ENCODE results near the gene KRTAP4-9. TPM values are rescaled to one million over a fixed set of nuclear protein-coding genes. Genes with fewer than 3 reads are reported as not detected.
A peak's percentile ranks its signal among the peaks of the same experiment; 100 is the strongest.

KRTAP4-9 gene
- total and polyA plus RNA-seq, 9 of the 15 experiments (the other 6 are each of a cell fraction or from before 2014, with no cell fraction given) = not detected

- peak; percentile 95 for TF ChIP-seq MGA (IDR thresholded peaks at IDR 0.05)
- no peak for TF ChIP-seq BRD9 (IDR thresholded peaks at IDR 0.05; ENCODE audit: low read depth, partially characterized antibody)
- TF ChIP-seq HDAC2 (IDR thresholded peaks at IDR 0.05) = 0 out of 2 replicates have a peak, but pooled peaks have one; percentile 30
- TF ChIP-seq, protein P1, sequence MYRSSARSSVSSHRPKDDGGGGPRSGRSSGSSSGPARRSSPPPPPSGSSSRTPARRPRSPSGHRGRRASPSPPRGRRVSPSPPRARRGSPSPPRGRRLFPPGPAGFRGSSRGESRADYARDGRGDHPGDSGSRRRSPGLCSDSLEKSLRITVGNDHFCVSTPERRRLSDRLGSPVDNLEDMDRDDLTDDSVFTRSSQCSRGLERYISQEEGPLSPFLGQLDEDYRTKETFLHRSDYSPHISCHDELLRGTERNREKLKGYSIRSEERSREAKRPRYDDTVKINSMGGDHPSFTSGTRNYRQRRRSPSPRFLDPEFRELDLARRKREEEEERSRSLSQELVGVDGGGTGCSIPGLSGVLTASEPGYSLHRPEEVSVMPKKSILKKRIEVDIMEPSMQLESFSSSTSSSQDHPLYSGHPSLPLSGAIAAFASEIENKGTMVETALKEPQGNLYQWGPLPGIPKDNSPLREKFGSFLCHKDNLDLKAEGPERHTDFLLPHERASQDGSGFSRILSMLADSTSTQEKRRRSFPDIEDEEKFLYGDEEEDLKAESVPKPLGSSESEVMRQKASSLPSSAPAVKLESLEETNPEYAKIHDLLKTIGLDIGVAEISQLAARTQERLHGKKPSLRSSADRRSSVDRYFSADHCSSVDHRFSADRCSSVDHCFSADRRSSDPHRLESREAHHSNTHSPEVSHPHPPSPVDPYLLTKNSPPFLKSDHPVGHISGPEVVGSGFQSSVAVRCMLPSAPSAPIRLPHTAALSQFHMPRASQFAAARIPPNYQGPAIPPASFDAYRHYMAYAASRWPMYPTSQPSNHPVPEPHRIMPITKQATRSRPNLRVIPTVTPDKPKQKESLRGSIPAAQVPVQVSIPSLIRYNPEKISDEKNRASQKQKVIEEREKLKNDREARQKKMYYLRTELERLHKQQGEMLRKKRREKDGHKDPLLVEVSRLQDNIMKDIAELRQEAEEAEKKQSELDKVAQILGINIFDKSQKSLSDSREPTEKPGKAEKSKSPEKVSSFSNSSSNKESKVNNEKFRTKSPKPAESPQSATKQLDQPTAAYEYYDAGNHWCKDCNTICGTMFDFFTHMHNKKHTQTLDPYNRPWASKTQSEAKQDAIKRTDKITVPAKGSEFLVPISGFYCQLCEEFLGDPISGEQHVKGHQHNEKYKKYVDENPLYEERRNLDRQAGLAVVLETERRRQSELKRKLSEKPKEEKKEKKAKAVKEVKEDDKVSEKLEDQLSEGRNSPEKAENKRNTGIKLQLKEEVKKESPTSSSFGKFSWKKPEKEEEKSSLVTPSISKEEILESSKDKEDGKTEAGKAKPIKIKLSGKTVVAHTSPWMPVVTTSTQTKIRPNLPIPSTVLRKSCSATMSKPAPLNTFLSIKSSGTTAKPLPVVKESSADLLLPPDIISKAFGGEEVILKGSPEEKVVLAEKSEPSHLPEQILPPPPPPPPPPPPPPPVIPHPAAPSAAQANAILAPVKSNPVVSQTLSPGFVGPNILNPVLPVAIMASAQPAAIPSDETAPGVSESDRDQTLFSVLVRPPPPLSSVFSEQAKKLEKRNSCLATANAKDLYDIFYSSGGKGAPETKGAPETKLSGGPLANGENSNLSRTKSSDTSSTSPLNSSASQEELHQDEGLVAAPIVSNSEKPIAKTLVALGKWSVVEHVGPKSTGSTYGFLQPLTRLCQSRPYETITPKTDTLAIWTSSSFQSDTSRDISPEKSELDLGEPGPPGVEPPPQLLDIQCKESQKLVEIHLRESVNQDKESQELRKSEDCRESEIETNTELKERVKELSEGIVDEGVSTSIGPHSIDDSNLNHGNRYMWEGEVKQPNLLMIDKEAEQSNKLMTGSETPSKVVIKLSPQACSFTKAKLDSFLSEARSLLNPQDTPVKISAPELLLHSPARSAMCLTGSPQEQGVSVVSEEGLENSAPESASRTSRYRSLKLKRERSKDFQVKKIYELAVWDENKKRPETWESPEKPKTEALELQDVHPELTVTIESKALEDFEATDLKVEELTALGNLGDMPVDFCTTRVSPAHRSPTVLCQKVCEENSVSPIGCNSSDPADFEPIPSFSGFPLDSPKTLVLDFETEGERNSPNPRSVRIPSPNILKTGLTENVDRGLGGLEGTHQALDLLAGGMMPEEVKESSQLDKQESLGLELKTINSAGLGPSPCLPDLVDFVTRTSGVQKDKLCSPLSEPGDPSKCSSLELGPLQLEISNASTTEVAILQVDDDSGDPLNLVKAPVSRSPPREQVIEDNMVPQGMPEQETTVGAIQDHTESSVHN (IDR thresholded peaks at IDR 0.05; ENCODE audit: borderline replicate concordance in 1 of 2, low read depth in 1 of 2) = peak in 1 of 2 experiments; percentile 95; a peak in 2 of 4 replicates
Measured at GRCh38 chr17:41065829-41066624, 39.2 kb upstream of the KRTAP4-9 start, which contains the start of gene KRTAP2-4 (continued).
